Activated T-cell treated with anti-CD3 and anti-CD28 coated beads, Interleukin-2, amount 50 U/mL, for 4 hours (primary cell): ENCODE results near the gene SENP5. TPM values are rescaled to one million over a fixed set of nuclear protein-coding genes. Genes with fewer than 3 reads are reported as not detected.
"Not testable (repeated sequence)": the region's sequence is repeated elsewhere in the genome, so short reads cannot be mapped to it uniquely, and the experiment has no call there.

Experiments used
- ATAC-seq, 2 donors: fragments of 200-7000 bp; cut with Tn5 transposase; one replicate each; pipeline ENCODE4 v1.10.0; 2021
- DNase-seq: peaks from one replicate; pipeline ENCODE4 v3.0.0-alpha.2; 2020
- H3K27me3 Mint-ChIP-seq: one replicate; pipeline ENCODE4 v1.8.0; 2021; ENCODE audit warnings: low read depth, mixed read lengths
- H3K36me3 Mint-ChIP-seq: one replicate; pipeline ENCODE4 v1.8.0; 2022; ENCODE audit warnings: mixed read lengths; ENCODE audit not compliant: insufficient read depth
- H3K4me1 Mint-ChIP-seq: one replicate; pipeline ENCODE4 v1.8.0; 2021; ENCODE audit warnings: low read depth, mixed read lengths
- H3K4me3 Mint-ChIP-seq: one replicate; pipeline ENCODE4 v1.8.0; 2021; ENCODE audit warnings: mild to moderate bottlenecking, moderate library complexity, mixed read lengths
- H3K9me3 Mint-ChIP-seq: one replicate; pipeline ENCODE4 v1.8.0; 2021; ENCODE audit warnings: mixed read lengths
- total RNA-seq, 3 donors: library from RNA; stranded (reverse); gene quantifications; one replicate each; pipeline ENCODE4 v1.2.1, GENCODE V29; 2021

The SENP5 gene
- total RNA-seq, 3 donors from 2014 or later: 34.5 to 37.1 (median 34.7) TPM

DNA sequence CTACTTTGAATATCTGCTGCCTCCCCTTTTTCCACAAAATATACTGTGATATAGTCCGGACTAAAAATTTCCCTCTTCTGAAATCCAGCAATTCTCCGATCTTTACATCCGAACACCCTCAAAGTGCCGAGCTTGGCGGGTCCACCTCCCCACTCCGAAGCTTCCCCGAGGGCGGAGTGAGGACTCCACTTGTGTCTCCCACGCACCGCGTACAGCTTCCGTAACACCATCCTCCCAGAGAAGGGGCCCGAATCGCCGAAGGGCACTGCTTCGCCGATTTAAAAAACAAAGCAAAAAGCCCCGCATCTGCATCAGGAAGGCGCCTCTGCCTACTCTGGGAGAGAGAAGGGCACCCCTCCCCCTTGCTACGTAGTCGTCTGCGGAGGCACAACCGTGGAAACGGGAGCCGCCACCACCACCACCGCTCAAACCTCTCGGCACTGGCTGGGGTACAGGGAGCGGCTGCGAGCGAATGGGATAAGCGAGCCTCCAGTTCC is 74.1 kb downstream of the SENP5 start:
- peaks cover 49% of the 10 kb centered on the region for H3K4me1 Mint-ChIP-seq
- peaks cover 24% of the 10 kb centered on the region for H3K36me3 Mint-ChIP-seq
- no peaks in the 10 kb centered on the region for H3K9me3 Mint-ChIP-seq
- DNase-seq: peak; percentile 61
- no peaks in the 10 kb centered on the region for H3K27me3 Mint-ChIP-seq
- peak overlapping the region; percentile 96 for H3K4me3 Mint-ChIP-seq
- peak; percentile 55 to 56 for ATAC-seq

DNA sequence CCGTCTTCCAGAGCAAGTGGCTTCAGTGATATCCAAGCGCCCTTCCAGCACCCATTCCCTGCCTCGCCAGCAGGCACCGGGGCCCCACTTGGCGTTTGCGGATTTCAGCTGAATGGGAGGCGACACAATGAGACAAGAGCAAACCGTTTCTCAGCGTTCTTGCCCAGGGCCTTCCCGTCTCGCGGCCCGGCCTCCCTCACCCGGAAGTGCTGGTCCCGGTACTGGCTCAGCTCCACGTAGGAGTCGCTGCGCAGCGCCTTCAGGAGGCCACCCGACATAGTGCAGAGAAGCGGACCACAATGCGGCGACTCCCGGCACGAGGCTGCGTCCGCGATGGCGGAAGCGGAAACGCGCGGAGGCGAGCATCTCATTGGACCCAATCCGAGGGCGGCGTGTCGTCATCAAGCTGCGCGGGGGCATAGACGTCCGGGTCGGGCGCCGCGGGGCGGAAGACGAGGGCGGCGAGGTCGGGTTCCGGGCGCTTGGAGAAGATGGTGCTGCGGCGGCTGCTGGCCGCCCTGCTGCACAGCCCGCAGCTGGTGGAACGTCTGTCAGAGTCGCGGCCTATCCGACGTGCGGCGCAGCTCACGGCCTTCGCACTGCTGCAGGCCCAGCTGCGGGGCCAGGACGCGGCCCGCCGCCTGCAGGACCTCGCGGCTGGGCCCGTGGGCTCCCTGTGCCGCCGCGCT is 74.7 kb downstream of the SENP5 start, which contains the start of gene NCBP2:
TSS of gene NCBP2 (minus strand) at position 303 of the 689 bp plus-strand sequence. CDS start at position 278, 25 bp downstream.
- Mint-ChIP-seq H3K4me1 (peaks cover 49% of the 10 kb centered on the region), H3K4me3 (peak within 1 kb of the TSS; percentile 96), H3K9me3 (no peaks in the 10 kb centered on the region), H3K36me3 (peaks cover 18% of the 10 kb centered on the region), H3K27me3 (no peaks in the 10 kb centered on the region)
- ATAC-seq (peak; percentile 94), DNase-seq (peak; percentile 100)

- Mint-ChIP-seq H3K9me3 (no peaks in the 10 kb centered on the region), H3K27me3 (no peaks in the 10 kb centered on the region), H3K4me1 (peaks cover 49% of the 10 kb centered on the region), H3K36me3 (peaks cover 14% of the 10 kb centered on the region), H3K4me3 (peak overlapping the region; percentile 96)
- ATAC-seq (peak; percentile 2 to 5), DNase-seq (no peak)
Measured at GRCh38 chr3:196942915-196943277, 75.2 kb downstream of the SENP5 start.

DNA sequence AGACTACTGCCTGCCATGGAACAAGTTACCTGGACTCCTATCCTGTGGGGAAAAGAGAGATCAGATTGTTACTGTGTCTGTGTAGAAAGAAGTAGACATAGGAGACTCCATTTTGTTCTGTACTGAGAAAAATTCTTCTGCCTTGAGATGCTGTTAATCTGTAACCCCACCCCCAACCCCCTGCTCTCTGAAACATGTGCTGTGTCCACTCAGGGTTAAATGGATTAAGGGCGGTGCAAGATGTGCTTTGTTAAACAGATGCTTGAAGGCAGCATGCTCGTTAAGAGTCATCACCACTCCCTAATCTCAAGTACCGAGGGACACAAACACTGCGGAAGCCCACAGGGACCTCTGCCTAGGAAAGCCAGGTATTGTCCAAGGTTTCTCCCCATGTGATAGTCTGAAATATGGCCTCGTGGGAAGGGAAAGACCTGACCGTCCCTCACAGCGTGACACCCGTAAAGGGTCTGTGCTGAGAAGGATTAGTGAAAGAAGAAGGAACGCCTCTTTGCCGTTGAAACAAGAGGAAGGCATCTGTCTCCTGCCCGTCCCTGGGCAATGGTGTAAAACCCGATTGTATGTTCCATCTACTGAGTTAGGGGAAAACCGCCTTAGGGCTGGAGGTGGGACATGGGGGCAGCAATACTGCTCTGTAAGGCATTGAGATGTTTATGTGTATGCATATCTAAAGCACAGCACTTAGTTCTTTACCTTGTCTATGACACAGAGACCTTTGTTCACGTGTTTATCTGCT is 76.5 kb downstream of the SENP5 start:
- DNase-seq, ATAC-seq, H3K36me3 Mint-ChIP-seq, H3K9me3 Mint-ChIP-seq, H3K27me3 Mint-ChIP-seq: not testable (repeated sequence)
- peaks cover 46% of the 10 kb centered on the region for H3K4me1 Mint-ChIP-seq
- H3K4me3 Mint-ChIP-seq: peak overlapping the region; percentile 96

GRCh38 chr3:196947136-196947859 is 79.6 kb downstream of the SENP5 start:
- ATAC-seq (no peak), DNase-seq (no peak)
- Mint-ChIP-seq H3K4me3 (no peak overlapping the region), H3K27me3 (no peaks in the 10 kb centered on the region), H3K9me3 (no peaks in the 10 kb centered on the region), H3K4me1 (peaks cover 23% of the 10 kb centered on the region), H3K36me3 (peaks cover 1% of the 10 kb centered on the region)

- DNase-seq: no peak
- no peaks in the 10 kb centered on the region for H3K27me3 Mint-ChIP-seq
Measured at GRCh38 chr3:196947860-196948441, 80.2 kb downstream of the SENP5 start.

GRCh38 chr3:196948442-196949284 is 80.9 kb downstream of the SENP5 start:
- no peaks in the 10 kb centered on the region for H3K27me3 Mint-ChIP-seq
- H3K4me1 Mint-ChIP-seq: peaks cover 14% of the 10 kb centered on the region
- DNase-seq: no peak
- peaks cover 1% of the 10 kb centered on the region for H3K36me3 Mint-ChIP-seq
- ATAC-seq: no peak
- H3K4me3 Mint-ChIP-seq: no peak overlapping the region
- no peaks in the 10 kb centered on the region for H3K9me3 Mint-ChIP-seq

More at GRCh38 chr3:196947860-196948441, 80.2 kb downstream of the SENP5 start:
- Mint-ChIP-seq H3K4me3 (no peak overlapping the region), H3K9me3 (no peaks in the 10 kb centered on the region), H3K4me1 (peaks cover 20% of the 10 kb centered on the region), H3K36me3 (peaks cover 1% of the 10 kb centered on the region)
- no peak for ATAC-seq

- Mint-ChIP-seq H3K4me1 (peaks cover 8% of the 10 kb centered on the region), H3K4me3 (no peak overlapping the region), H3K27me3 (no peaks in the 10 kb centered on the region), H3K9me3 (no peaks in the 10 kb centered on the region), H3K36me3 (no peaks in the 10 kb centered on the region)
- DNase-seq (no peak), ATAC-seq (no peak)
Measured at GRCh38 chr3:196949285-196949619, 81.5 kb downstream of the SENP5 start.

DNA sequence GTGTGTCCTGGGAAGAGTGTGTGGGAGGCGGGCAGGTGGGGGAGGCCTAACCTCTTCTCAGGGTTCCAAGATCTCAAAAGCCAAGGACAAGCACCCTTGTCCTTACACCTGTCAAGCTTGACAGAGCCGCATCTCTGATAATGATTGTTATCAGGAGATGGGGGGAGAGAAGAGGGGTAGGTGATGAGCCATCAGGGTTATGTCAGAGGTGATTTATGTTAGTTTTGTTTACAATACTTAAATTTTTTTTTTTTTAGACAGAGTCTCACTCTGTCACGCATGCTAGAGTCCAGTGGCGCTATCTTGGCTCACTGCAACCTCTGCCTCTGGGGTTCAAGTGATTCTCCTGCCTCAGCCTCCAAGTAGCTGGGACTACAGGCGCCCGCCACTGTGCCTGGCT is 82.0 kb downstream of the SENP5 start:
- no peak for DNase-seq
- H3K36me3 Mint-ChIP-seq: no peaks in the 10 kb centered on the region
- H3K27me3 Mint-ChIP-seq: no peaks in the 10 kb centered on the region
- H3K4me3 Mint-ChIP-seq: no peak overlapping the region
- no peaks in the 10 kb centered on the region for H3K9me3 Mint-ChIP-seq
- no peak for ATAC-seq
- H3K4me1 Mint-ChIP-seq: peaks cover 3% of the 10 kb centered on the region

- ATAC-seq: no peak
- Mint-ChIP-seq H3K36me3 (no peaks in the 10 kb centered on the region), H3K4me1 (no peaks in the 10 kb centered on the region), H3K27me3 (no peaks in the 10 kb centered on the region), H3K9me3 (no peaks in the 10 kb centered on the region), H3K4me3 (no peak overlapping the region)
- no peak for DNase-seq
Measured at GRCh38 chr3:196951371-196951770, 83.7 kb downstream of the SENP5 start.

DNA sequence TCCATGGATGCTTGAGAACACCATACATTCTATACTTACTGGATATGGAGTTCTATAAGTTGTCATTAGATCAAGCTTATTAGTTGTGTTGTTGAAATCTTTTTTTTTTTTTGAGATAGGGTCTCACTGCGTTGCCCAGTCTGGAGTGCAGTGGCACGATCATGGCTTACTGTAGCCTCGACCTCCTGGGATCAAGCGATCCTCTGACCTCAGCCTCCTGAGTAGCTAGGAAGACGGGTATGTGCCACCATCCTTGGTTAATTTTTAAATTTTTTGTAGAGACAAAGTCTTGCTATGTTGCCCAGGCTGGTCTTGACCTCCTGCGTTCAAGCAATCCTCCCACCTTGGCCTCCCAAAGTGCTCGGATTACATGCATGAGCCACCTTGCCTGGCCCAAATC is 87.1 kb downstream of the SENP5 start:
- Mint-ChIP-seq H3K4me1 (no peaks in the 10 kb centered on the region), H3K9me3 (no peaks in the 10 kb centered on the region), H3K36me3 (no peaks in the 10 kb centered on the region)

GRCh38 chr3:196962108-196962929 is 94.6 kb downstream of the SENP5 start:
- Mint-ChIP-seq H3K9me3 (no peaks in the 10 kb centered on the region), H3K4me1 (no peaks in the 10 kb centered on the region), H3K4me3 (no peak overlapping the region), H3K27me3 (peaks cover 3% of the 10 kb centered on the region), H3K36me3 (no peaks in the 10 kb centered on the region)
- ATAC-seq: no peak
- DNase-seq: no peak

More for the DNA sequence above, 87.1 kb downstream of the SENP5 start:
- Mint-ChIP-seq H3K4me3 (no peak overlapping the region), H3K27me3 (no peaks in the 10 kb centered on the region)
- no peak for DNase-seq
- no peak for ATAC-seq
